ENCODE data around the gene CDK5. TPM values are rescaled to one million over a fixed set of nuclear protein-coding genes. Genes with fewer than 3 reads are reported as not detected.

Gene CDK5
- total and polyA plus RNA-seq, 9 of the 15 experiments (the other 6 are each of a cell fraction or from before 2014, with no cell fraction given) = 3.2 to 38.0 (median 27.5) TPM

DNA sequence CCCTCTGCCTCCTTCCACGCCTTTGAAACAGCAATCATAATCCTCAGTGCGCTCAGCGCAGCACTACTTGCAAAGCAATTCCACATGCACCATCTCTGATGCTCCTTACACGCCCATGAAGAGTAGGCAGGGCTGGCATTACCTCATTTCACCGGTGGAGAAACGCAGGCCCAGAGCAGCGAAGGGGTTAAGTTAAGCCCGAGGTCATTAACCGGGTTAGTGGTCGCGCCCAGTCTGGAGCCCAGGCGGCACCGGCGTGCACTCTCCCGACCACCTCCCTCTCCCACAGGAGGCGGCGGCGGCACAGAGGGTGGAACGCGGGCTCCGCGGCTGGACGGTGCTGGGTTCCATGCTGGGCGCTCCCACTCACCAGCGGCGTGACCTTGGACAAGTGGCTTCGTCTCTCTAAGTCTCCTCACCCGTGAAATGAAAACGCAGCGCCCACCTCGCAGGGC is 22.4 kb upstream of the CDK5 start (continued):
- 0 out of 2 replicates have a peak, but pooled peaks have one; percentile 6 for TF ChIP-seq ZBTB7A (IDR thresholded peaks at IDR 0.05; ENCODE audit: borderline replicate concordance, control insufficient read depth, low read depth, low read length)
- TF ChIP-seq SIN3A (IDR thresholded peaks at IDR 0.05; ENCODE audit: borderline replicate concordance in 2 of 2, control insufficient read depth in 1 of 2, low read depth in 2 of 2, low read length in 2 of 2) = peak in 1 of 2 experiments; percentile 28; a peak in 2 of 4 replicates
- no peak for TF ChIP-seq ELF4 (CRISPR knock-in tag; IDR thresholded peaks at IDR 0.05)
- peak; percentile 14; the same call in 1 of the 2 replicates for TF ChIP-seq CEBPG (CRISPR knock-in tag; IDR thresholded peaks at IDR 0.05)
- no peak for TF ChIP-seq CEBPG (tag; conservative IDR thresholded peaks at IDR 0.05 in 1 of 2, IDR thresholded peaks at IDR 0.05 in 1 of 2)

DNA sequence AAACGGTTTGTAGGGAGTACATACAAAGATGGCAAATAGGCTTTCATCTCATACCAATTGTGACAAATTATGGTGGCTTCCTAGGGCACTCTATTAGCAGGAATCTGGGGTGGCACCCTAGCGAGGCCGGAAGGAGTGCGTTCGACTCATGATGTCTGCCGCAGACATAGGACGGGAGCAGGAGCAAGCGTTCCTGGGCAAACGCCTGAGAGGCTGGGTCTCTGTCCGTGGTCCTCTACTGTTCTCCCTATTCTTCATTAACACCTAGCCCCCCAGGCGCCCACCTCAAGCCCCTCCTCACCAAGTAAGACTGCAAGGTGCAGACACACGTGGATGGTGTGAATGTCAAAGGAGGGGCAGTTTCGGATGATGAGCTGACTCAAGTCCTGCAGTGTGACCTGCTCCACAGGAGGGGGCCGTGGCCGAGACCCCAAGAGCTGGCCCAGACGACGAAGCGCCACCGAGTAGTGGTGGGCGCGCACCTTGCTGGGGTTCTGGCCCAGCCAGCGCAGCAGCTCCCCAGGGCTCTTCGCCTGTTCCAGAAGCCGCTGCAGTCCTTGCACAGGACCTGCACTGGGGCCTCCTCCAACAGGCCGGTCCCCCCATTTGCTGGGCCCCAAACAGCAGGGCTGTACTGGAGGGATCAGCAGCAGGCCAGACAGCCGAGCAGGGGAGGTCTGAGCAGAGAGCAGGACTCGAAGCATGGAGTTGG is 21.7 kb upstream of the CDK5 start:
- peak overlapping the region; percentile 97 for H3K4me2 ChIP-seq (ENCODE audit: insufficient read depth, low read length)
- BruUV-seq (replicated peaks) = no TSS peak
- peaks cover 39 to 86% of the 10 kb centered on the region in 2 experiments for H3K4me1 ChIP-seq (replicated peaks in 1 of 2; ENCODE audit: control insufficient read depth in 2 of 2, insufficient read depth in 2 of 2, low read length in 2 of 2)
- peak overlapping the region; percentile 94 to 97 for H3K9ac ChIP-seq (ENCODE audit: insufficient read depth in 1 of 2, low read depth in 2 of 2, low read length in 2 of 2)
- ATAC-seq (no peak), DNase-seq (ENCODE audit: extremely low read depth in 1 of 4, low spot score in 3 of 4) (no peak), FAIRE-seq (no peak)
- peaks cover 5% of the 10 kb centered on the region for H4K20me1 ChIP-seq (replicated peaks; ENCODE audit: control insufficient read depth, insufficient read depth, low read length)
- peak overlapping the region; percentile 89 for H3K4me3 ChIP-seq
- POLR2A ChIA-PET = interaction anchor here (0.6 to 2.8 kb wide), 6 partner anchors 8 to 69 kb away, joined by 3 to 18 read pairs (median 4); no protein-coding TSS in a partner anchor
- no peaks in the 10 kb centered on the region for H3K9me1 ChIP-seq (ENCODE audit: control insufficient read depth, insufficient read depth, low read length)
- 71% methylated on average over 27 of the region's 27 CpGs for WGBS (ENCODE audit: insufficient coverage, low coverage, missing lambda C conversion rate)
- H3K27me3 ChIP-seq (ENCODE audit: control insufficient read depth in 2 of 2, insufficient read depth in 2 of 2, low read length in 2 of 2) = no peaks in the 10 kb centered on the region
- H3K27ac ChIP-seq (ENCODE audit: extremely low read depth, low read depth, low read length) = peak overlapping the region; percentile 94
- H3K9me3 ChIP-seq (replicated peaks; ENCODE audit: control insufficient read depth, insufficient read depth, low read depth, low read length) = no peaks in the 10 kb centered on the region
- H2AFZ ChIP-seq (ENCODE audit: low read depth, low read length) = no peak overlapping the region
- intact Hi-C loops (cut with micrococcal nuclease) = no loop called here
- H3K79me2 ChIP-seq (ENCODE audit: control insufficient read depth, insufficient read depth, low read length) = peaks cover 46% of the 10 kb centered on the region
- CTCF ChIA-PET (ENCODE audit: low intra/inter-chr PET ratio) = no interaction called here
- H3K36me3 ChIP-seq (ENCODE audit: control insufficient read depth, insufficient read depth, low read length) = peaks cover 63% of the 10 kb centered on the region
- in situ Hi-C loops (cut with MboI) = no loop called here
- no peak for TF ChIP-seq EGR1 (conservative IDR thresholded peaks at IDR 0.05)
- TF ChIP-seq ZNF384 (IDR thresholded peaks at IDR 0.05; ENCODE audit: low read depth, low read length) = no peak
- TF ChIP-seq KLF16 (IDR thresholded peaks at IDR 0.05) = no peak
- TF ChIP-seq ZNF174 (CRISPR knock-in tag; IDR thresholded peaks at IDR 0.05) = no peak
- TF ChIP-seq POLR2G (IDR thresholded peaks at IDR 0.05; ENCODE audit: low read depth, low read length) = 0 out of 2 replicates have a peak, but pooled peaks have one; percentile 19
- TF ChIP-seq, protein P1, sequence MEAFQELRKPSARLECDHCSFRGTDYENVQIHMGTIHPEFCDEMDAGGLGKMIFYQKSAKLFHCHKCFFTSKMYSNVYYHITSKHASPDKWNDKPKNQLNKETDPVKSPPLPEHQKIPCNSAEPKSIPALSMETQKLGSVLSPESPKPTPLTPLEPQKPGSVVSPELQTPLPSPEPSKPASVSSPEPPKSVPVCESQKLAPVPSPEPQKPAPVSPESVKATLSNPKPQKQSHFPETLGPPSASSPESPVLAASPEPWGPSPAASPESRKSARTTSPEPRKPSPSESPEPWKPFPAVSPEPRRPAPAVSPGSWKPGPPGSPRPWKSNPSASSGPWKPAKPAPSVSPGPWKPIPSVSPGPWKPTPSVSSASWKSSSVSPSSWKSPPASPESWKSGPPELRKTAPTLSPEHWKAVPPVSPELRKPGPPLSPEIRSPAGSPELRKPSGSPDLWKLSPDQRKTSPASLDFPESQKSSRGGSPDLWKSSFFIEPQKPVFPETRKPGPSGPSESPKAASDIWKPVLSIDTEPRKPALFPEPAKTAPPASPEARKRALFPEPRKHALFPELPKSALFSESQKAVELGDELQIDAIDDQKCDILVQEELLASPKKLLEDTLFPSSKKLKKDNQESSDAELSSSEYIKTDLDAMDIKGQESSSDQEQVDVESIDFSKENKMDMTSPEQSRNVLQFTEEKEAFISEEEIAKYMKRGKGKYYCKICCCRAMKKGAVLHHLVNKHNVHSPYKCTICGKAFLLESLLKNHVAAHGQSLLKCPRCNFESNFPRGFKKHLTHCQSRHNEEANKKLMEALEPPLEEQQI (IDR thresholded peaks at IDR 0.05) = no peak
- TF ChIP-seq, protein P2, sequence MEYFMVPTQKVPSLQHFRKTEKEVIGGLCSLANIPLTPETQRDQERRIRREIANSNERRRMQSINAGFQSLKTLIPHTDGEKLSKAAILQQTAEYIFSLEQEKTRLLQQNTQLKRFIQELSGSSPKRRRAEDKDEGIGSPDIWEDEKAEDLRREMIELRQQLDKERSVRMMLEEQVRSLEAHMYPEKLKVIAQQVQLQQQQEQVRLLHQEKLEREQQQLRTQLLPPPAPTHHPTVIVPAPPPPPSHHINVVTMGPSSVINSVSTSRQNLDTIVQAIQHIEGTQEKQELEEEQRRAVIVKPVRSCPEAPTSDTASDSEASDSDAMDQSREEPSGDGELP (CRISPR knock-in tag; IDR thresholded peaks at IDR 0.05; ENCODE audit: borderline replicate concordance) = peak; percentile 30; the same call in 1 of the 2 replicates
- TF ChIP-seq ZC3H4 (CRISPR knock-in tag; IDR thresholded peaks at IDR 0.05; ENCODE audit: borderline replicate concordance) = 0 out of 2 replicates have a peak, but pooled peaks have one; percentile 17
- TF ChIP-seq ZBTB7A (IDR thresholded peaks at IDR 0.05; ENCODE audit: borderline replicate concordance, control insufficient read depth, low read depth, low read length) = 0 out of 2 replicates have a peak, but pooled peaks have one; percentile 30

Data from K562 (cell line).